Measurements from ENCODE around the gene SSR4. TPM values are rescaled to one million over a fixed set of nuclear protein-coding genes. Genes with fewer than 3 reads are reported as not detected.

Gene SSR4
- total RNA-seq, 2 experiments from 2014 or later = 171 to 173 TPM

GRCh38 chrX:153769158-153769864 lies 25.2 kb upstream of the SSR4 start:
- TF ChIP-seq CTCF (IDR thresholded peaks at IDR 0.05) = no peak
- H3K36me3 ChIP-seq (ENCODE audit: insufficient read depth, low read length) = no peaks in the 10 kb centered on the region
- no peaks in the 10 kb centered on the region for H3K27me3 ChIP-seq (ENCODE audit: control insufficient read depth in 1 of 2, insufficient read depth in 2 of 2, low read length in 2 of 2)
- H3K4me1 Mint-ChIP-seq (ENCODE audit: low read depth) = no peaks in the 10 kb centered on the region
- ATAC-seq (ENCODE audit: poor library complexity) (no peak), DNase-seq (peak in 2 of 14 experiments; percentile 4 to 12)
- H3K27ac Mint-ChIP-seq = no peak overlapping the region
- CTCF ChIA-PET = no interaction called here
- H3K27ac ChIP-seq (ENCODE audit: low read depth in 1 of 2, low read length in 2 of 2) = no peak overlapping the region
- no peaks in the 10 kb centered on the region for H3K9me3 ChIP-seq (ENCODE audit: control insufficient read depth in 1 of 2, insufficient read depth in 1 of 2, low read length in 2 of 2)
- no peaks in the 10 kb centered on the region for H3K9me3 Mint-ChIP-seq
- intact Hi-C loops (cut with DNase I, micrococcal nuclease) = loop anchor here in 1 of 2 experiments (10.0 kb wide), 1 partner anchor 115 kb away; the partner anchor contains the start of gene L1CAM
- no peaks in the 10 kb centered on the region for H3K36me3 Mint-ChIP-seq (ENCODE audit: low read depth)
- no peak overlapping the region for H3K4me3 ChIP-seq (ENCODE audit: low read length)
- no peak overlapping the region for H3K4me3 Mint-ChIP-seq
- peaks cover 5% of the 10 kb centered on the region for H3K4me1 ChIP-seq (ENCODE audit: insufficient read depth, low read length)
- POLR2A ChIA-PET = no interaction called here
- no peaks in the 10 kb centered on the region for H3K27me3 Mint-ChIP-seq

DNA sequence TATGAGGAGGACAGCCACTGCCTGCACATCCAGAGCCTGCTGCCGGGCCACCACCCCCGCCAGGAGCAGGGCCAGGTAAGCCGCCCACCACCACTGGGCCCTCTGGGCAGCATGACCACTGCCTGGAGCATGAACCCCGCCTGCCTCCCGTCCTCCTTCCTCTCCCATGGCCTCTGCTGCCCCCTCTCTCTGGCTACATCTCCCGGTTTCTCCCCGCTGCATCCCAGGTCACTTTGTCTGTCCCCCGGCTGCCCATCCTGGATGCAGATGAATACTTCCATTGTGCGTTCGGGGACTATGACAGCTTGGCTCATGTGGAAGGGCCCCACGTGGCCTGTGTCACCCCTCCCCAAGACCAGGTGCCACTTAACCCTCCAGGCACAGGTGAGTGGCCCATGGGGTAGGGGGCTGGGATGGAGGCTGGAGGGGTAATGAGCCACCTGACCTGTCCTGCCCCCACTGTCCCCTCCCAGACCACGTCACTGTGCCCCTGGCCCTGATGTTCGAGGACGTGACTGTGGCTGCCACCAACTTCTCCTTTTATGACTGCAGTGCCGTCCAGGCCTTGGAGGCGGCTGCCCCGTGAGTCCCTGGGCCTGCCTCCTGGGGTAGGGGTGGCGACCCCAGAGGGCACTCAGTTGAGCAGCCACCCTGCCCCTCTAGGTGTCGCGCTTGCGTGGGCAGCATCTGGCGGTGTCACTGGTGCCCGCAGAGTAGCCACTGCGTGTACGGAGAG lies 24.4 kb upstream of the SSR4 start:
- H3K36me3 ChIP-seq (ENCODE audit: insufficient read depth, low read length) = no peaks in the 10 kb centered on the region
- Mint-ChIP-seq H3K4me3 (no peak overlapping the region), H3K36me3 (ENCODE audit: low read depth) (no peaks in the 10 kb centered on the region), H3K9me3 (no peaks in the 10 kb centered on the region), H3K27me3 (no peaks in the 10 kb centered on the region), H3K4me1 (ENCODE audit: low read depth) (no peaks in the 10 kb centered on the region), H3K27ac (no peak overlapping the region)
- H3K9me3 ChIP-seq (ENCODE audit: control insufficient read depth in 1 of 2, insufficient read depth in 1 of 2, low read length in 2 of 2) = no peaks in the 10 kb centered on the region
- ATAC-seq (ENCODE audit: poor library complexity) (no peak), DNase-seq (peak in 2 of 14 experiments; percentile 2 to 6)
- TF ChIP-seq CTCF (IDR thresholded peaks at IDR 0.05) = no peak
- intact Hi-C loops (cut with DNase I, micrococcal nuclease) = loop anchor here in 1 of 2 experiments (10.0 kb wide), 1 partner anchor 115 kb away; the partner anchor contains the start of gene L1CAM
- no peaks in the 10 kb centered on the region for H3K27me3 ChIP-seq (ENCODE audit: control insufficient read depth in 1 of 2, insufficient read depth in 2 of 2, low read length in 2 of 2)
- ChIA-PET POLR2A (no interaction called here), CTCF (no interaction called here)
- no peak overlapping the region for H3K4me3 ChIP-seq (ENCODE audit: low read length)
- H3K4me1 ChIP-seq (ENCODE audit: insufficient read depth, low read length) = peaks cover 4% of the 10 kb centered on the region
- H3K27ac ChIP-seq (ENCODE audit: low read depth in 1 of 2, low read length in 2 of 2) = no peak overlapping the region

DNA sequence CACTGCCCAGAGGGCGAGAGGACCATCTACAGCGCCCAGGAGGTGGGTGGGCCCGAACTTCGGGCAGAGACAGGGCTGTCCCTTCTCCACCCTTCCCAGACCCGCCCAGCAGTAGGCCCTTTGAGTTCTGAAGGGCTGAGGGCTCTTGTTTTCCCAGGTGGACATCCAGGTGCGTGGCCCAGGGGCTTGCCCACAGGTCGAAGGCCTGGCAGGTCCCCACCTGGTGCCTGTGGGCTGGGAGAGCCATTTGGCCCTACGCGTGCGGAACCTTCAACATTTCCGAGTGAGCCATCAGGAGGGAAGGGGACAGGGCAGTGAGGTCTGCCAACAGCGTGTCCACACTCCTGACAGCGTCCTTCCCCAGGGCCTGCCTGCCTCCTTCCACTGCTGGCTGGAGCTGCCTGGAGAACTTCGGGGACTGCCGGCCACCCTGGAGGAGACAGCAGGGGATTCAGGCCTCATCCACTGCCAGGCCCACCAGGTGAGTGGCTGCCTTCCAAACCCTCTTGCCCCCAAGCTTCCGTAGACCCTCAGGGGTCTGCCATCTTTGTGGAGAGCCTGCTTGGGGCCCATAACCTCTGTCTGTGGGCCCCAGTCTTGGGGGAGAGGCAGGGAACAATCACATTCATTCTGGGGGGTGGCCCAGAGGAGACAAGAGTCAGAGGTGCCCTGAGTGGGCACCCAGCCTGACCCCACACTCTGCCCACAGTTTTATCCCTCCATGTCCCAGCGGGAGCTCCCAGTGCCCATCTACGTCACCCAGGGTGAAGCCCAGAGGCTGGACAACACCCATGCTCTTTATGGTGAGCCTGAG lies 23.7 kb upstream of the SSR4 start:
- ATAC-seq (ENCODE audit: poor library complexity) = no peak
- Mint-ChIP-seq H3K36me3 (ENCODE audit: low read depth) (no peaks in the 10 kb centered on the region), H3K4me3 (no peak overlapping the region), H3K9me3 (no peaks in the 10 kb centered on the region), H3K4me1 (ENCODE audit: low read depth) (no peaks in the 10 kb centered on the region), H3K27me3 (no peaks in the 10 kb centered on the region), H3K27ac (no peak overlapping the region)
- ChIA-PET POLR2A (no interaction called here), CTCF (no interaction called here)
- DNase-seq = peak in 2 of 14 experiments; percentile 1 to 10
- no peaks in the 10 kb centered on the region for H3K27me3 ChIP-seq (ENCODE audit: control insufficient read depth in 1 of 2, insufficient read depth in 2 of 2, low read length in 2 of 2)
- TF ChIP-seq CTCF (IDR thresholded peaks at IDR 0.05) = no peak
- H3K36me3 ChIP-seq (ENCODE audit: insufficient read depth, low read length) = no peaks in the 10 kb centered on the region
- H3K9me3 ChIP-seq (ENCODE audit: control insufficient read depth in 1 of 2, insufficient read depth in 1 of 2, low read length in 2 of 2) = no peaks in the 10 kb centered on the region
- H3K4me1 ChIP-seq (ENCODE audit: insufficient read depth, low read length) = peaks cover 4% of the 10 kb centered on the region
- intact Hi-C loops (cut with DNase I, micrococcal nuclease) = no loop called here
- H3K27ac ChIP-seq (ENCODE audit: low read depth in 1 of 2, low read length in 2 of 2) = no peak overlapping the region
- H3K4me3 ChIP-seq (ENCODE audit: low read length) = no peak overlapping the region
